Measurements from ENCODE around the gene UFD1.

- TF ChIP-seq ATF7 (IDR thresholded peaks at IDR 0.05): no peak
- no peak for TF ChIP-seq ATF7 (CRISPR knock-in tag; IDR thresholded peaks at IDR 0.05)
- TF ChIP-seq ZSCAN5A (CRISPR knock-in tag; IDR thresholded peaks at IDR 0.05; ENCODE audit: borderline replicate concordance): no peak
- TF ChIP-seq, protein P1, sequence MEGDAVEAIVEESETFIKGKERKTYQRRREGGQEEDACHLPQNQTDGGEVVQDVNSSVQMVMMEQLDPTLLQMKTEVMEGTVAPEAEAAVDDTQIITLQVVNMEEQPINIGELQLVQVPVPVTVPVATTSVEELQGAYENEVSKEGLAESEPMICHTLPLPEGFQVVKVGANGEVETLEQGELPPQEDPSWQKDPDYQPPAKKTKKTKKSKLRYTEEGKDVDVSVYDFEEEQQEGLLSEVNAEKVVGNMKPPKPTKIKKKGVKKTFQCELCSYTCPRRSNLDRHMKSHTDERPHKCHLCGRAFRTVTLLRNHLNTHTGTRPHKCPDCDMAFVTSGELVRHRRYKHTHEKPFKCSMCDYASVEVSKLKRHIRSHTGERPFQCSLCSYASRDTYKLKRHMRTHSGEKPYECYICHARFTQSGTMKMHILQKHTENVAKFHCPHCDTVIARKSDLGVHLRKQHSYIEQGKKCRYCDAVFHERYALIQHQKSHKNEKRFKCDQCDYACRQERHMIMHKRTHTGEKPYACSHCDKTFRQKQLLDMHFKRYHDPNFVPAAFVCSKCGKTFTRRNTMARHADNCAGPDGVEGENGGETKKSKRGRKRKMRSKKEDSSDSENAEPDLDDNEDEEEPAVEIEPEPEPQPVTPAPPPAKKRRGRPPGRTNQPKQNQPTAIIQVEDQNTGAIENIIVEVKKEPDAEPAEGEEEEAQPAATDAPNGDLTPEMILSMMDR (CRISPR knock-in tag; IDR thresholded peaks at IDR 0.05): no peak
- no peak for TF ChIP-seq RAD21 (CRISPR knock-in tag; IDR thresholded peaks at IDR 0.05)
- TF ChIP-seq TCF7L2 (IDR thresholded peaks at IDR 0.05; ENCODE audit: low read depth, low read length): no peak
- TF ChIP-seq ZBTB3 (CRISPR knock-in tag; IDR thresholded peaks at IDR 0.05; ENCODE audit: borderline replicate concordance, low read depth): no peak
Measured at GRCh38 chr22:19406846-19407245, 72.1 kb downstream of the UFD1 start.

All from HepG2 (cell line).